GM18526 (cell line): Measurements from ENCODE around the gene PIK3AP1.

ENCODE experiments used
- POLR2A ChIP-seq: IDR thresholded peaks from 3 replicates; pipeline ENCODE4 v1.6.1; 2011; ENCODE audit not compliant: insufficient read length; ENCODE audit errors: extremely low read depth

Gene PIK3AP1

GRCh38 chr10:96670786-96671185 is 49.5 kb downstream of the PIK3AP1 start:
- TF ChIP-seq POLR2A, result no peak

DNA sequence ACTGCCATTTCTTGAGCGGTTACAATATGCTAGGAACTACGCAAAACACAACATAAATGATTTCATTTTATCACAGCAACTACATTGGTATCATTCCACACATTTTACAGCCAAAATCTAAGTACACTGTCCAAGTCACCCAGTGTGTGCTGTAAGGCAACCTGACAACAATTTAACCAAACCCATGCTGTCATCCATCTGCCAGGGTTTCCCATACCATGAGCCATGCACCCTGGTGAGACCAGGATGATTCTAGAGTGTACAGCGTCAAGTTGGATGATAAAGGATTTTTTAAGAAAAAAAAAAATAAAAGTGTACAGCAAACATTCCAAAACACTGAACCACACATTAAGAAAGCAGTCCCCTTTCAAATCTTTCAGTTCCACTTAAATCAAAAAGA is 52.9 kb downstream of the PIK3AP1 start:
- no peak for TF ChIP-seq POLR2A

- TF ChIP-seq POLR2A, result no peak
These were observed 53.6 kb downstream of the PIK3AP1 start for GRCh38 chr10:96666741-96667140.

GRCh38 chr10:96665306-96665705 is 55.0 kb downstream of the PIK3AP1 start:
- no peak for TF ChIP-seq POLR2A

DNA sequence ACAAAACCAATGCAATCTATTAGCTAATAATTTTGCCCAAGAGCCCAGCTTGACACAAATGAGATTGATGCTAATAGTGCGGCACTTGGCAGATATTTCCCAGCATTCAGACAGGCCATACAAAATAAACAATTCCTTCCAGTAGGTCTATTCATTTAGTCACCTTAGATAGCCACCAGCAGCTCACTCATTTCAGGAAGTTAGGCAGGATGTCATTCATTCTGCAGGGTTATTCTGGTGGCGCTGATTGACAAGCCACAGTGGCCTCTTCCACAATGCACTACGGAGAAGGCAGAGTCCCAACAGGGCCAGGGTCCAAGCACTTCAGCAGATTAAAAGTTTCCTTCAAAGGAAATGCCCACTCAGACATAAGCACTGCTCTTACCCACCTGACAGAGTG is 55.8 kb downstream of the PIK3AP1 start:
- TF ChIP-seq POLR2A, result no peak

DNA sequence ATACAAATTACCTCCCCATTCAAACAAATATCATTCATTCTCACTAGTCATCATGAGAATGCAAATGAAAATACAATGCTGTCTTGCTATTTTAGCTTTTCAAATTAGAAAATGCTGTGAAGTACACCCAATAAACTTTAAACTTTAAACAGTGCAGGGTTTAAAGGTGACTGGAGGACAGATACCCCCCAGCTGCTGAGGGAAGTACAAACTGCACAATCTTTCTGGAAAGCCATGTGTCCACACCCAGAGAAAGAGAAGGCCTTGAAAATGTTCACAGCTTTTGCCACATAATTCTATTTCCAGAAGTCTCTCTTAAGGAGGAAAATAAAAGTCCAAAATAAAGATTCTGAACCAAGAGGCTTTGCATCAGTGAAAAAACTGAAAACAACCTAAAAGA is 56.5 kb downstream of the PIK3AP1 start:
- TF ChIP-seq POLR2A, result no peak

- no peak for TF ChIP-seq POLR2A
These were observed 58.7 kb downstream of the PIK3AP1 start for GRCh38 chr10:96661632-96662031.

- no peak for TF ChIP-seq POLR2A
These were observed 60.0 kb downstream of the PIK3AP1 start for GRCh38 chr10:96660297-96660696.

DNA sequence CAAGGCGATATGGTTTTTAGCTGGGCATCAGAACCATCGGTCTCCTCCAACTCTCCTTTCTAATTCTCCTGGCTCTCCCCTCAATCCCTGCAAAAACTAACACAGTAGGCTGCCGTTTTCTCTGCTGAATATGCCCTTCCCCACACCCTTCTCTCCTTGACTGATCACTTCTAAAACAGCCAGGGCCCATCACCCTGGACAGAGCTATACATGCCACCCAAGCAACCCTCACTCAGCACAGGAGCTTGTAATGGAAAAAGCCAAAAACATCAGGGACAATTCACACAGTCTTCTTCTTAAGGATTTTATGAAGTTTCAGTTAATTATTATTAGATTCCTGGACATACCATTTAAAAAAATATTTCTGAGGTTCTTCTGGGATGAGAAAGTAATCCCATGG is 61.5 kb downstream of the PIK3AP1 start:
- no peak for TF ChIP-seq POLR2A

- no peak for TF ChIP-seq POLR2A
These were observed 62.9 kb downstream of the PIK3AP1 start for GRCh38 chr10:96657385-96657784.

DNA sequence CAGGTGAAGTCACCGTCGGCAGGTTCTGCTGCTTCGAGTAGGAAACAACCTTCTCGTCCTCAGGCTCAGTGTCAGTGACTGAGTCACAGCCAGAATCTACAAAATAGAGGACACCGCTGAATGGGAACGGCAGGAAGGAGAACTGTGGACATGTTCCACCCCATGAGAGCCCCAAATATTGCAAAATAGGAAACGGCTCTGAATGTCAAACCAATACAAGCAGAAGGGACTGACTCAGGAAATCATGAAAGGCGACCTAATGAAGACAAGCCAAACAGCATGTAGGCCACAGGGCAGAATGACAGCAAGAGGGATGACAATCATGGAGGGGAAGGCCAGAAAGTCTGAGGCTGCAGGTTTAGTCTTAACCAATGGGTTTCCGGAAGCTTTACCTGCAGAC is 63.5 kb downstream of the PIK3AP1 start:
- no peak for TF ChIP-seq POLR2A

DNA sequence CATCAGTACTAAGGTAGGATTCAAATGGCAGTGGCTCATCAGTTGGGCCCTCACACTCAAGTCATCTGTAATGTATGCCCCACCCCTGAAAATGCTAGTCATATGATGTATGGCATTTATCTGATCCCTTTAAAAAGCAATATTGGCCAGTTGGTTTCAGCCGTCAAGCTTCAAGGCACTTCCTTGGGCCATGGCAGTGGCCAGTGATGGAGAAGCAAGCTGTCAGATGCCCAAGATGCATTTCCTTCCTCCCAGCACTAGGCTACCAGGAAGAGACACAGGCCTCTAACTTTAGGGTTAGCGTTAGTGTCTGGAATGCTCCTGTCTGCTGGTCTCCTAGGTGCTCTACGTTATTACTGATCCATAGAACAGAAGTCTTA is 64.1 kb downstream of the PIK3AP1 start:
- no peak for TF ChIP-seq POLR2A

- no peak for TF ChIP-seq POLR2A
These were observed 64.7 kb downstream of the PIK3AP1 start for GRCh38 chr10:96655461-96656197.

DNA sequence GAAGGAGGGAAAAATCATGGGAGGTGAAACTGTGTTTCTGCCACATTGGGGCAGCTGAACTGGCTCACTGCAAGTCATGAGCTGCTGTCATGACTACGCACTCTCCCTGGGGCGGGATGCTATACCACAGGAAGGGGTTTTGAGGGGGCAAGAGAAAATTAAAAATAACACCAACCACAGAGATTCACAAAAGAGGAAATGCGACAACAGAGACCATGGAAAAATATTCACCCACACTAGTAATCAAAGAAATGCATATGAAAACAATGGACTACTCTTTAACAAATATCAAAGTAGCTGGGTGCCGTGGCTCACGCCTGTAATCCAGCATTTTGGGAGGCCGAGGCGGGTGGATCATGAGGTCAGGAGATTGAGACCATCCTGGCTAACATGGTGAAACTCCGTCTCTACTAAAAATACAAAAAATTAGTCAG is 68.3 kb downstream of the PIK3AP1 start:
- no peak for TF ChIP-seq POLR2A

DNA sequence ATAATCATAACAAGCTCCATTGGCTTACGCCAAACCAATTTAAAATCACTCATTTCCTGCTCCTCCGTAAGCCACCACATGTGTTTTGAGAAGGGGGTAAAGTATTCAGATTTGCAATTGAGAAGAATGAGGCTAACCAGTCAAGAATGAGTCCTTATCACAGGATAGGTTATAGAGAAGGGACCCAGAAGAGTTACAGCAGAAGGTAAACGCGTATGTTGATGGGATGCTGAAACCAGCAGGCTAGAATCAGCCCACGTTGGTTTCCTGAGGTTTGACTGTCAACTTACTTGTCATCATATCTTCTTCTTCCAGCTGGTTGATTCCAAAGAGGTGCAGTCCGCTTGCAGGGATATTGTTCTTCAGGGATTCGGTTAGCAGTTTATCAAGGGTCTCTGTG is 69.4 kb downstream of the PIK3AP1 start:
- no peak for TF ChIP-seq POLR2A

DNA sequence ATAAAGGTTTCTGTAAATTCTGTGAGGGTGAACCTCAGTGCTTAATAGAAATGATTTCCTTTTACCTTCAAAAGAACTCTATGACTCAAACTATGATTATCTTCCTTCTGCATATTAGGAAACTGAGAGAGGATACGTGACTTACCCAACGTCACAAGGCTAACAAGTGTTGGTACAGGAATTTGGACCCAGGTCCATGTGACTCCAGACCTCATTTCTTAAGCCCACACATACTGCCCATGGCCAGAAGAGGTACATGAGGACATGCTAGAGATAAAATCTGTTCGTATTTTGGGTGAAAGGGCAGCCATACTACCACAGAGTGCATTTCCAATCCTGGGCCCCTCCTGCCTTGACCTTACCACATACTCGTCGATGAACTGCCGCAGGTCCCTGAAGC is 72.0 kb downstream of the PIK3AP1 start:
- TF ChIP-seq POLR2A, result no peak

GRCh38 chr10:96647466-96647865 is 72.8 kb downstream of the PIK3AP1 start:
- no peak for TF ChIP-seq POLR2A
